Rectal smooth muscle tissue (tissue), 1 donor: ENCODE results near the gene PSMB3.

Source experiments
- H3K27ac ChIP-seq: one replicate; pipeline ENCODE4 v1.7.0; 2013; ENCODE audit warnings: low read depth, low read length, inconsistent platforms
- H3K27me3 ChIP-seq: one replicate; pipeline ENCODE4 v1.7.0; 2013; ENCODE audit warnings: low read length; ENCODE audit not compliant: control insufficient read depth, insufficient read depth
- H3K36me3 ChIP-seq: one replicate; pipeline ENCODE4 v1.7.0; 2013; ENCODE audit warnings: low read length; ENCODE audit not compliant: control insufficient read depth, insufficient read depth
- H3K4me1 ChIP-seq: one replicate; pipeline ENCODE4 v1.7.0; 2013; ENCODE audit warnings: low read length; ENCODE audit not compliant: control insufficient read depth, insufficient read depth
- H3K4me3 ChIP-seq: one replicate; pipeline ENCODE4 v1.7.0; 2013; ENCODE audit warnings: low read length
- H3K9ac ChIP-seq: one replicate; pipeline ENCODE4 v1.7.0; 2013; ENCODE audit warnings: low read length

Gene PSMB3

GRCh38 chr17:38742411-38743308 lies 9.9 kb upstream of the PSMB3 start:
- H3K36me3 ChIP-seq: peaks cover 4% of the 10 kb centered on the region
- peaks cover 23% of the 10 kb centered on the region for H3K4me1 ChIP-seq
- H3K27ac ChIP-seq: peak overlapping the region; percentile 89
- no peak overlapping the region for H3K9ac ChIP-seq
- peaks cover under 1% of the 10 kb centered on the region for H3K27me3 ChIP-seq
- H3K4me3 ChIP-seq: peak overlapping the region; percentile 50

- Histone ChIP-seq H3K4me1 (peaks cover 23% of the 10 kb centered on the region), H3K27me3 (peaks cover 2% of the 10 kb centered on the region), H3K27ac (no peak overlapping the region), H3K9ac (no peak overlapping the region), H3K36me3 (peaks cover 4% of the 10 kb centered on the region), H3K4me3 (no peak overlapping the region)
These were observed 8.9 kb upstream of the PSMB3 start for GRCh38 chr17:38743556-38744171.

- Histone ChIP-seq H3K9ac (no peak overlapping the region), H3K4me3 (no peak overlapping the region), H3K27ac (no peak overlapping the region), H3K27me3 (peaks cover 2% of the 10 kb centered on the region), H3K36me3 (no peaks in the 10 kb centered on the region), H3K4me1 (peaks cover 23% of the 10 kb centered on the region)
These were observed 7.0 kb upstream of the PSMB3 start for GRCh38 chr17:38745545-38745944.

- H3K4me1 ChIP-seq: peaks cover 17% of the 10 kb centered on the region
- H3K9ac ChIP-seq: no peak overlapping the region
- H3K36me3 ChIP-seq: no peaks in the 10 kb centered on the region
- no peak overlapping the region for H3K27ac ChIP-seq
- H3K27me3 ChIP-seq: peaks cover 2% of the 10 kb centered on the region
- H3K4me3 ChIP-seq: peak overlapping the region; percentile 17
These were observed 6.3 kb upstream of the PSMB3 start for GRCh38 chr17:38746004-38746848.

GRCh38 chr17:38746849-38747462 lies 5.6 kb upstream of the PSMB3 start:
- Histone ChIP-seq H3K4me1 (peaks cover 10% of the 10 kb centered on the region), H3K4me3 (peak overlapping the region; percentile 81), H3K27ac (peak overlapping the region; percentile 57), H3K27me3 (peaks cover 2% of the 10 kb centered on the region), H3K9ac (no peak overlapping the region), H3K36me3 (no peaks in the 10 kb centered on the region)

- Histone ChIP-seq H3K27ac (peak overlapping the region; percentile 75), H3K9ac (peak overlapping the region; percentile 63), H3K27me3 (peaks cover 2% of the 10 kb centered on the region), H3K4me3 (peak overlapping the region; percentile 81), H3K36me3 (no peaks in the 10 kb centered on the region), H3K4me1 (peaks cover 4% of the 10 kb centered on the region)
These were observed 4.9 kb upstream of the PSMB3 start for GRCh38 chr17:38747463-38748148.

- Histone ChIP-seq H3K4me1 (no peaks in the 10 kb centered on the region), H3K27me3 (peaks cover 2% of the 10 kb centered on the region)
These were observed 4.2 kb upstream of the PSMB3 start, which contains the start of gene PCGF2 for GRCh38 chr17:38748149-38748891. PCGF2 (minus strand) TSS chr17:38748336; CDS start chr17:38740402, 7,934 bp downstream.

GRCh38 chr17:38748892-38749222 lies 3.7 kb upstream of the PSMB3 start:
- H3K27me3 ChIP-seq: peaks cover 2% of the 10 kb centered on the region
- peak overlapping the region; percentile 76 for H3K4me3 ChIP-seq
- peak overlapping the region; percentile 72 for H3K27ac ChIP-seq
- H3K4me1 ChIP-seq: no peaks in the 10 kb centered on the region
- peaks cover under 1% of the 10 kb centered on the region for H3K36me3 ChIP-seq
- peak overlapping the region; percentile 32 for H3K9ac ChIP-seq

More at GRCh38 chr17:38748149-38748891, 4.2 kb upstream of the PSMB3 start, which contains the start of gene PCGF2:
- peak within 1 kb of the TSS; percentile 81 for H3K4me3 ChIP-seq
- peak within 1 kb of the TSS; percentile 63 for H3K9ac ChIP-seq
- H3K36me3 ChIP-seq: no peaks in the 10 kb centered on the region
- H3K27ac ChIP-seq: peak within 1 kb of the TSS; percentile 75

GRCh38 chr17:38749223-38750043 lies 3.1 kb upstream of the PSMB3 start:
- Histone ChIP-seq H3K36me3 (peaks cover 3% of the 10 kb centered on the region), H3K4me1 (no peaks in the 10 kb centered on the region), H3K27ac (peak overlapping the region; percentile 72), H3K4me3 (peak overlapping the region; percentile 76), H3K27me3 (peaks cover 2% of the 10 kb centered on the region), H3K9ac (peak overlapping the region; percentile 32)

GRCh38 chr17:38750044-38750311 lies 2.6 kb upstream of the PSMB3 start:
- H3K36me3 ChIP-seq: peaks cover 5% of the 10 kb centered on the region
- H3K9ac ChIP-seq: no peak overlapping the region
- H3K4me1 ChIP-seq: no peaks in the 10 kb centered on the region
- peak overlapping the region; percentile 76 for H3K4me3 ChIP-seq
- no peak overlapping the region for H3K27ac ChIP-seq
- peaks cover 2% of the 10 kb centered on the region for H3K27me3 ChIP-seq
